ENCODE measurements around the gene ASIC5.

DNA sequence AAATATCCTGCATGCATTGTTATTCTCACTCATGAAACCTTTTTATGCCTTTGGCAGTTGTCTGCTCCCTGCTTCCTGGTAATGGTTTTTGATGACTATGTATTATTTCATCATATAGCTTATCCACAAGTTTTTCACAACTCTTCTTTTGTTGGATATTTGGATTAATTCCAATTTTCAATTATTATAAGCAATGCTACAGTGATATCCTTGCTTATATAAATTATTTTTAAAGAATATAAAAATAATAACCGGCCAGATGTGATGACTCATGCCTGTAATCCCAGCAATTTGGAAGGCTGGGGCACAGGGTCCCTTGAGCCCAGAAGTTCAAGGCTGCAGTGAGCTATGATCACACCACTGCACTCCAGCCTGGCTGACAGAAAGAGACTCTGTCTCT lies 47.0 kb downstream of the ASIC5 start:
- no peak for TF ChIP-seq YY1 (IDR thresholded peaks at IDR 0.05; ENCODE audit: insufficient read depth, insufficient read length)
- TF ChIP-seq SUZ12 (IDR thresholded peaks at IDR 0.05; ENCODE audit: extremely low read depth, insufficient read depth, insufficient read length): no peak
- TF ChIP-seq ZNF274 (IDR thresholded peaks at IDR 0.05; ENCODE audit: low read depth, low read length): no peak
